Ovary (tissue), 9 donors: ENCODE measurements around the gene CHRM4. TPM values are rescaled to one million over a fixed set of nuclear protein-coding genes. Genes with fewer than 3 reads are reported as not detected.

Experiments used
- DNase-seq, 5 donors: peaks; one replicate each; pipeline ENCODE4 v3.0.0-alpha.2; 2019 to 2020
- H3K27ac ChIP-seq, 2 donors: fragments of 200-600 bp; one replicate each; pipeline versions ENCODE4 v1.5.1 to v1.8.0; 2019 to 2022
- H3K27me3 ChIP-seq: fragments of 200-600 bp; one replicate; pipeline ENCODE4 v1.8.0; 2022
- H3K36me3 ChIP-seq: fragments of 200-600 bp; sonication (generic); one replicate; pipeline ENCODE4 v1.5.1; 2019
- H3K4me1 ChIP-seq: one replicate; pipeline ENCODE4 v1.8.1; 2013; ENCODE audit warnings: mild to moderate bottlenecking, moderate library complexity; ENCODE audit not compliant: insufficient read depth
- H3K4me3 ChIP-seq: fragments of 200-600 bp; sonication (generic); one replicate; pipeline ENCODE4 v1.5.1; 2017
- H3K9me3 ChIP-seq, 2 donors: fragments of 200-600 bp in 1 of 2; sonication (generic) in 1 of 2; one replicate each; pipeline versions ENCODE4 v1.5.1 to v1.8.1; 2013 to 2019; ENCODE audit warnings: mild to moderate bottlenecking in 1 of 2, moderate library complexity in 1 of 2
- CTCF ChIP-seq, 3 donors: fragments of 450-650 bp in 2 of 3; fragments of 200-600 bp in 1 of 3; IDR thresholded peaks; one replicate each; pipeline versions ENCODE4 v1.5.1 to v1.8.0; 2016 to 2022; ENCODE audit warnings: antibody characterized with exemption in 3 of 3, mild to moderate bottlenecking in 1 of 3
- EP300 ChIP-seq: sonication (generic); formaldehyde crosslinking; IDR thresholded peaks from one replicate; pipeline ENCODE4 v1.6.1; 2017; ENCODE audit warnings: antibody characterized with exemption
- POLR2A ChIP-seq: fragments of 450-650 bp; IDR thresholded peaks from one replicate; pipeline ENCODE4 v1.6.1; 2017; ENCODE audit warnings: antibody characterized with exemption, mild to moderate bottlenecking, moderate library complexity
- WGBS, 3 donors: extraction: QIAGEN DNeasy Blood & Tissue Kit in 1 of 3; methylation state at CpG; one replicate each; pipeline versions ENCODE4 v1.1.5 to v1.1.7; 2013 to 2017; 5-methylcytosine and 5-hydroxymethylcytosine counted together
- intact Hi-C, 4 donors: fragments of 100-400 bp; cut with DNase I; formaldehyde crosslinking; loops; one replicate each; pipeline versions ENCODE4 v1.11.0 to v1.15.1; 2022 to 2023
- polyA plus RNA-seq, 2 donors: library from polyadenylated mRNA; stranded (reverse); fragments of 200-250 nt in 1 of 2; fragments of 350-450 nt in 1 of 2; fragmentation: Illumina TruSeq in 1 of 2; extraction: RNeasy Lipid Tissue Mini Kit (QIAGEN cat#74804) in 1 of 2; gene quantifications; one replicate each; pipeline ENCODE4 v1.2.3, GENCODE V29; 2013 to 2014
- total RNA-seq, 7 donors: library from RNA; depleted of rRNA in 2 of 7; stranded (reverse); fragments of >200 nt in 2 of 7; fragmentation: NEBNext Ultra II Directional in 3 of 7; extraction: Animal tissue kit (Norgen Biotek cat#: 25700) in 3 of 7; gene quantifications; one replicate each; pipeline versions ENCODE4 v1.1.0 to v1.2.4, GENCODE V29; 2016 to 2023
- donor health status: DM: no; HTN: no; CAD: no; lungs with moderate emphysema.
- donor health status: DM: no; HTN: no; CAD: no.
- donor health status: Bipolar disorder and iron deficiency.
- donor health status: DM: yes; HTN: yes; CAD: no.
- donor health status: DM: no; HTN: no; CAD: no.
- donor health status: DM: yes; HTN: yes; CAD: no.

The CHRM4 gene
- total and polyA plus RNA-seq, 9 donors, result 0.16 to 0.42 (median 0.21) TPM; not detected in 3

DNA sequence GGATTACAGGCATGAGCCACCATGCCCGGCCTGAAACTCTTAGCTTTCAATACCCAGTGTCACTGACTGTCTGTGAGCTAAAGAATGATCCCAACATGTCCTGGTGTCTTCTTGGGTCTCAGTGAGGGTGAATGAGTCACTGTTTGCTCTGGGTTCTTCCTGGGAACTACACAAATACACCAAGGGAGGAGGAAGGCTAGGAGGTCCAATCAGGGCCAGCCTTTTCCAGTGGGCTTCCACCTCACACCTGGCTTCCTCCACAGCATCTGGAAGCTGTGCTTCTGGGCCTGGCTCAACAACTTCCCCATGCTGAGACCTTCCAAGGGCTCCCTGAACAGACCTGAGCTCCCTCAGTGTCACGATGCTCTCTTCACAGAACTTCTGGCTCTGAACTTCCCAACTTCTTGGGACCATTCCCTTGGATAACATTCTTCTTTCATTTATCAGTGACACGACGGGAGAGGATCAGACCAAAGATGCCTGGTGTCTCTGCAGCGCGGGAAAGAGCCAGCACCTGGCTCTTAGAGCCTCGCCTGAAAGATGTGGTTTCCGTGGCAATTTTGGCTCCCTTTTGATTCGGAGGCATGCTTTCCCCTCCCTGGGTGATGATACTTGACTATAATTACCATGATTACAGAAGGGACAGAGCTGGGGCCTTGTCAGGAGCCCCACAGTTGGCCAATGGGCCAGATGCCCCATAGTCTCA, 22.3 kb upstream of the CHRM4 start:
- 89 to 92% (median 90%) methylated on average over 9 of the region's 9 CpGs for WGBS, 3 donors
- H3K27ac ChIP-seq, result no peak overlapping the region
- TF ChIP-seq POLR2A (no peak), CTCF (IDR thresholded peaks at IDR 0.05) (no peak), EP300 (no peak)
- no peaks in the 10 kb centered on the region for H3K4me1 ChIP-seq
- no peaks in the 10 kb centered on the region for H3K27me3 ChIP-seq
- intact Hi-C loops, result loop anchor here in 1 of 4 donors (2.0 kb wide), 1 partner anchor 59 kb away; no protein-coding TSS in a partner anchor
- no peaks in the 10 kb centered on the region for H3K36me3 ChIP-seq
- no peaks in the 10 kb centered on the region for H3K9me3 ChIP-seq
- DNase-seq, result no peak
- H3K4me3 ChIP-seq, result no peak overlapping the region

GRCh38 chr11:46410021-46410420, 18.4 kb upstream of the CHRM4 start:
- no peaks in the 10 kb centered on the region for H3K9me3 ChIP-seq
- DNase-seq, result no peak
- no peak overlapping the region for H3K4me3 ChIP-seq
- no peak overlapping the region for H3K27ac ChIP-seq
- intact Hi-C loops, result no loop called here
- peaks cover under 1% of the 10 kb centered on the region for H3K4me1 ChIP-seq
- H3K27me3 ChIP-seq, result no peaks in the 10 kb centered on the region
- H3K36me3 ChIP-seq, result peaks cover 2% of the 10 kb centered on the region
- TF ChIP-seq EP300, result no peak
- TF ChIP-seq CTCF (IDR thresholded peaks at IDR 0.05), result no peak
- TF ChIP-seq POLR2A, result no peak
- 40 to 62% (median 45%) methylated on average over 5 of the region's 5 CpGs for WGBS, 3 donors

DNA sequence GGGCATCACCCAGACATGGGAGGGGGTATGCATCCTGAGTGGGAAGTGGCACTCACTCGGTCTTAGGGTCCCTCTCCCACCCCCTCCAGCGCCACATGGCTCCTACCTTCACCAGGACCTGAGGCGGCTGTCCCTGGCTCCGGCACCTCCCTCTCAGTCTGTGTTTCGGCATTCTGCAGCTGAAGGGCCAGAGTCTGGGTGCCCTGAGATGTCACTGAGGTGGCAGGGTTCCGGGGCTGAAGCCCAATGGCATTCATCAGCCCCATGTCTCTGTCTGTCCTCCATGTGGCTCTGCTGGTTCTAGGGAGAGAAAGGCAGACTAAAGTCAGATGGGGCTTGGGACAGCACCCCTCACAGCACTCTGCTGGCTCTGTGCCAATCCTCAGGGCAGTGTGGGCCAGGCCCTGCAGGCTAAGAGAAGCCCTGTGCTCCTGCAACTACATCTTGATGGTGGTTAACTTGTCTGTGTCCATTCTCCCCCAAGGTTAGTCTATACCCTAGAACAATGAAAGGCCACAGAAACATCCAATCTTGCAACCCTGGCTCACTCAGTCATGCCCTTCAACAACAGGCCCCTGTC, 16.9 kb upstream of the CHRM4 start:
- no peak overlapping the region for H3K27ac ChIP-seq
- no peaks in the 10 kb centered on the region for H3K9me3 ChIP-seq
- peaks cover 2% of the 10 kb centered on the region for H3K36me3 ChIP-seq
- WGBS, 3 donors, result 89 to 94% (median 94%) methylated on average over 6 of the region's 6 CpGs
- no peak overlapping the region for H3K4me3 ChIP-seq
- peaks cover 4% of the 10 kb centered on the region for H3K4me1 ChIP-seq
- H3K27me3 ChIP-seq, result no peaks in the 10 kb centered on the region
- intact Hi-C loops, result no loop called here
- TF ChIP-seq CTCF (IDR thresholded peaks at IDR 0.05), result no peak
- no peak for TF ChIP-seq POLR2A
- TF ChIP-seq EP300, result no peak
- no peak for DNase-seq

GRCh38 chr11:46407635-46408034, 16.1 kb upstream of the CHRM4 start:
- no peak for DNase-seq
- Histone ChIP-seq H3K4me3 (no peak overlapping the region), H3K27me3 (no peaks in the 10 kb centered on the region), H3K36me3 (peaks cover 2% of the 10 kb centered on the region), H3K9me3 (no peaks in the 10 kb centered on the region), H3K27ac (no peak overlapping the region), H3K4me1 (peaks cover 8% of the 10 kb centered on the region)
- 77 to 84% (median 82%) methylated on average over 10 of the region's 10 CpGs for WGBS, 3 donors
- TF ChIP-seq POLR2A, result no peak
- TF ChIP-seq EP300, result no peak
- TF ChIP-seq CTCF (IDR thresholded peaks at IDR 0.05), result no peak
- intact Hi-C loops, result no loop called here
